Caki2 (cell line): ENCODE results near the gene ALS2. TPM values are rescaled to one million over a fixed set of nuclear protein-coding genes. Genes with fewer than 3 reads are reported as not detected.
"Not testable (repeated sequence)": the region's sequence is repeated elsewhere in the genome, so short reads cannot be mapped to it uniquely, and the experiment has no call there.

Experiments used
- DNase-seq: peaks from one replicate; pipeline ENCODE4 v3.0.0-alpha.2; 2015; ENCODE audit warnings: low read depth
- in situ Hi-C: cut with HindIII; loops from 2 replicates; pipeline ENCODE4 v1.10.0; 2016; ENCODE audit warnings: low sequenced_read_pairs, low pct_unique_long_range_greater_than_20kb, mixed read lengths
- total RNA-seq: library from RNA; depleted of rRNA; stranded (reverse); fragments of >200 nt; shearing (Covaris generic); gene quantifications from 2 replicates; pipeline ENCODE4 v1.2.3, GENCODE V29; 2014; ENCODE audit warnings: low replicate concordance

Gene ALS2
- total RNA-seq, 1 experiment from 2014 or later = 19.0 TPM

- no peak for DNase-seq
- in situ Hi-C loops = no loop called here
Measured at GRCh38 chr2:201704536-201704935, 76.2 kb downstream of the ALS2 start.

GRCh38 chr2:201701646-201702045 lies 79.1 kb downstream of the ALS2 start:
- DNase-seq = no peak
- in situ Hi-C loops = no loop called here

DNA sequence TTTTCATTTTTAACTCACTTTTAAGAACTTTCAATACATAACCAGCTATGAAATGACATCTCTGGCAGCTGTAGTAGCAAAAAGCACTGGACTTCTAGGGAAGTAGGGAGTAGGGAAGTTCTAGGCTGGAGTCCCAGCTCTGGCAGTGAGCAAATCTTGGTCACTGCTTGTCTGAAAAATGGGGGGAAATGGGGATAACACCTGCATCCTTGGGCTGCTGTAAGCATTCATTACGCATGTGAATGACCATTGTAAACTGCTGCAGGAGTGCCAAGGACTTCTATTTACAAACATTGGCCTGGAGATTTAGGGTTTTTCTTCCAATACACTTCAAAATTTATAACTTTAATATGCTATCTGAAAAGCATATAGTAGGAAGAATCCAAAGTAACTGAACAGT lies 81.3 kb downstream of the ALS2 start:
- in situ Hi-C loops = no loop called here
- DNase-seq = no peak

GRCh38 chr2:201698588-201699226 lies 82.0 kb downstream of the ALS2 start, which contains the start of gene MPP4:
Gene MPP4, minus strand, starts transcription at chr2:201698644. Its CDS starts 4,690 bp downstream, at chr2:201693954.
- no peak for DNase-seq
- in situ Hi-C loops = no loop called here

DNA sequence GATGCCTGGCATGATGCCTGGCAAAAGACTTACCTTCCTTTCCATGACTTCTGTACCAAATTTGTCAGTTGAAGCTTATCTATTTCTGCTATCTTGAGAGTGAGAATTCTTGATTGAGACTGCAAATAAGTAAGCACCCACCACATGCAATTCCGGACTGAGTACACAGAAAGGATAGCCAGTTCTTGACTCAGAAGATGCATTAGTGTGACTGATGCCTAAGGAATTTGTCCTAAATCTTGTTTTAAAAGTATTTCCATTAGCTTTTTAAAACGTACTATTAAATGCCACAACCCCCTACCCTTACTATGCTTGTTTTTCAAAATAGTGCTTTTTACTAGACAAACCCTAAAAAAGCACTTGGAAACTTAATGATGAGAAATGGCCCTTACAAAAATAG lies 82.8 kb downstream of the ALS2 start:
- in situ Hi-C loops = no loop called here
- no peak for DNase-seq

DNA sequence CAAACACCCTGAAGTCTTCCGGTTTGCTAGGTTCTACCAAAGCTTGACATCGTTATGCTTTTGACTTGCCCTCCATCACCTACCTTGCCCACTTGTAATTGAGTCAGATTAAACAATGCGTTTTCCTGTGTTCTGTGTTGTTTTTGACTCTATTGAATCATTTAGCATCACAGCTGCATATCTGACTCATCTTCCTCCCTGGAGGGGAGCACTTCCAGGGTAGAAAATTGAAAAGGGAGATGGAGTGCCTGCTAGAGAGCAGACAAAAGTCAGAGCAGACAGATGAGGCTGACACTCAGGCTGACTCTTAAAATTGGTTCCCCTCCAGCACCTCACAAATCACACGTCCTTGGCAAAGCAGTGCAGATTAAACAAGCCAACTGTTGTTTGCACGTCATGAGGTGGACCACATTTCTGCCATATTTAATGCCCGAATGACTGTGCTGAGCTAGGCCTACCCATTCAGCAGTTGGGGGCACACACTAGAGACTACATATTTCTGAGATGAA lies 84.5 kb downstream of the ALS2 start:
- no peak for DNase-seq
- in situ Hi-C loops = no loop called here

DNA sequence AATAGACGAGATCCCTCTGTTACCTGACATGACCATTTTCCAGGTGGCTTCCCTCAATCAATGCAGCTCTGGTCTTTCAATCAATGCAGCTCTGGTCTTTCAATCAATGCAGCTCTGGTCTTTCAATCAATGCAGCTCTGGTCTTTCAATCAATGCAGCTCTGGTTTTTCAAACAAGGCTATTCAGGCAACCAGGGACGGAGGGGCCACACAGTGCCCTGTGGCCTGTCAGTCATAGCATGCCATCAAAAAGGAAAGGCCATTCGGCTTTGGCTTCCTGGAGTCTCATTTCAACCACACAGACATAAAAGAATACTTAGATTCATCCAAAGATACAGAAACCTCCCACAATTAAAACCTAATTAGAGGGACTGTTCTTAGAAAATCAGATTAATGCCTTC lies 95.6 kb downstream of the ALS2 start:
- DNase-seq = no peak
- in situ Hi-C loops = no loop called here

GRCh38 chr2:201680743-201681142 lies 100.0 kb downstream of the ALS2 start:
- in situ Hi-C loops = no loop called here
- DNase-seq = no peak

GRCh38 chr2:201678401-201678800 lies 102.3 kb downstream of the ALS2 start:
- no peak for DNase-seq
- in situ Hi-C loops = no loop called here

- in situ Hi-C loops = no loop called here
- DNase-seq = no peak
Measured at GRCh38 chr2:201675454-201675853, 105.3 kb downstream of the ALS2 start.

DNA sequence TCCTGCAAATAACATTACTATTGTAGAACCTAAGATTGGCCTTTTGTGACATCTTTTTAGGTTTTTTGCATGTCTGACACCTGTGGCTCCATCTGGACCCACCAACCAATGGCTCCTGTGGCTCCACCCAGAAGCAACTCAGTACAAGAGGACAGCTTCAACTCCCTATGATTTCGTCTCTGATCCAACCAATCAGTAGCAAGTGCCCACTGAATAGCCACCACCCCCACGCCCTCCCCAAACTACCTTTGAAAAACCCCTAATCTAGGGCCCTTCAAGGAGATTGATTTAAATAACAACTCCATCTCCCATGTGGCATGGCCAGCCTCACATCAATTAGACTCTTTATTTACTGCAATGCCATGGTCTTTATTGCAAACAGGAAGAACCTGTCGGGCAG lies 105.9 kb downstream of the ALS2 start:
- DNase-seq = no peak
- in situ Hi-C loops = no loop called here

GRCh38 chr2:201674298-201674697 lies 106.4 kb downstream of the ALS2 start:
- no peak for DNase-seq
- in situ Hi-C loops = no loop called here

DNA sequence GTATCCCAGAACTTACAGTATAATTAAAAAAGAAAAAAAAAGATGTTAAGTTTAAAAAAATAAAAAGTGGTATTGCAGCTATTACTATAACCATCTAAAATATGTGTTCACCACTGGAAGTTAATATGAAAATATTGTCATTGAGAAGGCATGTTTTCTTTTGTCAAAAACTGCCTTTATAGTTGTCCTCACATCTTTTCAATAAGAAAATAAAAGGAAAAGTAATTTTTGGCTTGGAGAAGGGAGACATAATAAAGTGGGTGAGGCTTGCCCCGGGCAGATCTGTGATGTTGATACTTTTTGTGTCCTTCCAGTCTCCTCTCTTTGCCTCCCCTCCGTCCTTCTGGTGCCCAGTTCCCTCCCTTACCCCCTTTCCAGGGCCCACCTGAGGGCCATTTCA lies 107.2 kb downstream of the ALS2 start:
- no peak for DNase-seq
- in situ Hi-C loops = no loop called here

DNA sequence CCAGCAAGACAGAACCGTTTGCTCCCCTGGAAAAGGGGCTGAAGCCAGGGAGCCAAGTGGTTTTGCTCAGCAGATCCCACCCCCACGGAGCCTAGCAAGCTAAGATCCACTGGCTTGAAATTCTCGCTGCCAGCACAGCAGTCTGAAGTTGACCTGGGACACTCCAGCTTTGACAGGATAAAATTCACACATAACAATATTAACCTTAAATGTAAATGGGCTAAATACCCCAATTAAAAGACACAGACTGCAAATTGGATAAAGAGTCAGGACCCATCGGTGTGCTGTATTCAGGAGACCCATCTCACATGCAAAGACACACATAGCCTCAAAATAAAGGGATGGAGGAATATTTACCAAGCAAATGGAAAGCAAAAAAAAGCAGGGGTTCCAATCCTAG lies 109.5 kb downstream of the ALS2 start:
- DNase-seq, in situ Hi-C loops: not testable (repeated sequence)

GRCh38 chr2:201669865-201670264 lies 110.9 kb downstream of the ALS2 start:
- in situ Hi-C loops = no loop called here
- DNase-seq = no peak

DNA sequence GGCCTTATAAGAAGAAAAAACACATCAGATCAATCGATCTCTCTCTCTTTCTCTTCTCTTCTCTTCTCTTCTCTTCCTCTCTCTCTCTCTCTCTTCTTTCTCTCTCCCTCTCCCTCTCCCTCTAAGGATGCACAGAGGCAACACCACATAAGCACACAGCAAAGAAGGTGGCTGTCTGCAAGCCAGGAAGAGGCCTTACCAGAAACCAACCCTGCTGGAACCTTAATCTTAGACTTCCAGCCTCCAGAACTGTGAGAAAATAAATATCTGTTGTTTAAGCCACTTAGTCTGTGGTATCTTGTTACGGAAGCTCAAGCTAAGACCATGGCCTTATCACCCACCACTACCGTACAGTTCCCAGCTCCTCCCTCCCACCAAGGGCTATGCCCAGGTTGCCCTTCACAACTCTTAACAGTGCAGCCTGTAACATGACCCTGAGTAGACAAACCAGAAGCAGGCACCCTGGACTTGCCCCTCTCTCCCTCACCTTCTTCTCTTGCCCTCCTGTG lies 112.3 kb downstream of the ALS2 start:
- in situ Hi-C loops = no loop called here
- DNase-seq = no peak

DNA sequence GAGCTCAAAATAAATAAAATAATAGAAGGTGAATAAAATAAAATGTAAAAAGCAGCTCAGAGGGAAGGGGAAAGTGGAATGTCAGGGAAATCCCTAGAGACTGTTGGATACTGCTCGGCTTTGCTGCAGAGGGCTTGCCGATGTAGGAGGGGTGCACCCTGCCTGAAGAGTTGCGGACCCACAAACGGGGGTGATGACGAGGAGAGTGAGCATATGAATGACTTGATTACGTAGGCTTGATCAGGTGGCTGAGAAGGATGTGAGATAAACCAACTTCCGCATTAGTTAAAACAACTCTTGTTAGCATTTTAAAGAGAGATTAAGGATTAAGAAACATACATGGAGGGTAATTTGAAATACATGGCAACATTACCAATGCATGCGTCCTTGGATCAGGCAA lies 116.4 kb downstream of the ALS2 start:
- DNase-seq = no peak
- in situ Hi-C loops = no loop called here

- no peak for DNase-seq
- in situ Hi-C loops = no loop called here
Measured at GRCh38 chr2:201661366-201661765, 119.4 kb downstream of the ALS2 start.

DNA sequence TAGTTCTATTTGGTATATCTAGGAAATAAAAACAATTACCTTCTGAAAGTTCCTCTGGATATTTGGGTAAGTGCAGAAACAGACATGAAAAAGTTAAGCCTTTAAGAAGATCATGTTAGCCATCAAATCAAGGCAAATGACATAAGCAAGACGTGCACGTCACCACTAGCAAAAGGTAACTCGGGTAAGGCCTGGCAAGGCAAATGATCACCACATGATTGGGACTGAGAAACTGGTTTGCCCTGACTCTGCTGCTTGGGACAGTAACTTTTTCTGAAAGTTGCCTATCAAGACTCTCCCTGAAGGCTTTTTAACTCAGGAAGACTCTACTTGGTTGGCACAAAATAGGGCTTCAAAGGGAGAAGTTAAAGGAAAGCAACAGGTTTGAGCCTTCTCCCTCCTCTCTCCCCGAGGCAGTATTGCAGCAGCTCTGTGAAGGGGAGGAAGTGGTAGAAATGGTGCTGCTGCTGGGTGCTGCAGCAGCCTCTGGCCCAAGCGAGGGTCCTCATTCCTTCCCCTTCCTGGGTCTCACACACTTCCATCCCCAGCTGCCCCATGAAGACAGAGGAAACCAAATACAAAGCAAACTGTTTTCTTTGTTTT lies 120.3 kb downstream of the ALS2 start:
- DNase-seq = no peak
- in situ Hi-C loops = no loop called here

- no peak for DNase-seq
- in situ Hi-C loops = no loop called here
Measured at GRCh38 chr2:201656740-201657139, 124.0 kb downstream of the ALS2 start.
